ENCODE data around the gene UBXN11. TPM values are rescaled to one million over a fixed set of nuclear protein-coding genes. Genes with fewer than 3 reads are reported as not detected.

The UBXN11 gene
- total RNA-seq, 1 experiment from 2014 or later = 12.5 TPM

GRCh38 chr1:26290122-26290881 is 16.1 kb downstream of the UBXN11 start:
- CTCF ChIA-PET = no interaction called here

GRCh38 chr1:26289158-26290059 is 17.0 kb downstream of the UBXN11 start:
- no peaks in the 10 kb centered on the region for H3K9me3 ChIP-seq
- Mint-ChIP-seq H3K27me3 (ENCODE audit: insufficient read depth, unreplicated experiment) (no peaks in the 10 kb centered on the region), H3K4me1 (ENCODE audit: low read depth, unreplicated experiment) (peaks cover 8% of the 10 kb centered on the region), H3K9me3 (ENCODE audit: unreplicated experiment) (no peaks in the 10 kb centered on the region), H3K27ac (ENCODE audit: unreplicated experiment) (no peak overlapping the region), H3K36me3 (ENCODE audit: insufficient read depth, unreplicated experiment) (peaks cover 11% of the 10 kb centered on the region), H3K4me3 (ENCODE audit: unreplicated experiment) (no peak overlapping the region)
- H3K27me3 ChIP-seq (replicated peaks; ENCODE audit: control insufficient read depth, insufficient read depth, low read length) = no peaks in the 10 kb centered on the region
- ChIA-PET POLR2A (no interaction called here), CTCF (interaction anchor here (0.7 kb wide), 1 partner anchor 116 kb away, joined by 3 read pairs; no protein-coding TSS in a partner anchor)
- no TSS peak for BruUV-seq (replicated peaks)
- no peak for TF ChIP-seq CTCF (IDR thresholded peaks at IDR 0.05; ENCODE audit: insufficient read depth in 1 of 2, low read depth in 1 of 2, low read length in 1 of 2, severe bottlenecking in 1 of 2, unreplicated experiment in 1 of 2)
- no peak for DNase-seq
- peaks cover 10% of the 10 kb centered on the region for H3K4me1 ChIP-seq
- H3K36me3 ChIP-seq (ENCODE audit: control insufficient read depth, insufficient read depth, low read length) = no peaks in the 10 kb centered on the region
- no peak overlapping the region for H3K4me3 ChIP-seq (ENCODE audit: low read depth, low read length)
- intact Hi-C loops (cut with micrococcal nuclease; ENCODE audit: unreplicated experiment) = no loop called here

More at GRCh38 chr1:26290122-26290881, 16.1 kb downstream of the UBXN11 start:
- Histone ChIP-seq H3K36me3 (ENCODE audit: control insufficient read depth, insufficient read depth, low read length) (no peaks in the 10 kb centered on the region), H3K4me3 (ENCODE audit: low read depth, low read length) (no peak overlapping the region), H3K27me3 (replicated peaks; ENCODE audit: control insufficient read depth, insufficient read depth, low read length) (no peaks in the 10 kb centered on the region), H3K9me3 (no peaks in the 10 kb centered on the region), H3K4me1 (peaks cover 1% of the 10 kb centered on the region; the same call in 1 of the 2 replicates)
- intact Hi-C loops (cut with micrococcal nuclease; ENCODE audit: unreplicated experiment) = no loop called here
- DNase-seq = no peak
- Mint-ChIP-seq H3K4me3 (ENCODE audit: unreplicated experiment) (no peak overlapping the region), H3K27me3 (ENCODE audit: insufficient read depth, unreplicated experiment) (no peaks in the 10 kb centered on the region), H3K27ac (ENCODE audit: unreplicated experiment) (no peak overlapping the region), H3K36me3 (ENCODE audit: insufficient read depth, unreplicated experiment) (peaks cover 4% of the 10 kb centered on the region), H3K9me3 (ENCODE audit: unreplicated experiment) (no peaks in the 10 kb centered on the region), H3K4me1 (ENCODE audit: low read depth, unreplicated experiment) (no peaks in the 10 kb centered on the region)
- TF ChIP-seq CTCF (IDR thresholded peaks at IDR 0.05; ENCODE audit: insufficient read depth in 1 of 2, low read depth in 1 of 2, low read length in 1 of 2, severe bottlenecking in 1 of 2, unreplicated experiment in 1 of 2) = no peak
- POLR2A ChIA-PET = no interaction called here
- no TSS peak for BruUV-seq (replicated peaks)

GRCh38 chr1:26288311-26288941 is 18.0 kb downstream of the UBXN11 start:
- no TSS peak for BruUV-seq (replicated peaks)
- H3K9me3 ChIP-seq = no peaks in the 10 kb centered on the region
- peaks cover 11% of the 10 kb centered on the region for H3K36me3 Mint-ChIP-seq (ENCODE audit: insufficient read depth, unreplicated experiment)
- no peaks in the 10 kb centered on the region for H3K9me3 Mint-ChIP-seq (ENCODE audit: unreplicated experiment)
- H3K27me3 Mint-ChIP-seq (ENCODE audit: insufficient read depth, unreplicated experiment) = no peaks in the 10 kb centered on the region
- TF ChIP-seq CTCF (IDR thresholded peaks at IDR 0.05; ENCODE audit: insufficient read depth in 1 of 2, low read depth in 1 of 2, low read length in 1 of 2, severe bottlenecking in 1 of 2, unreplicated experiment in 1 of 2) = no peak
- no peak overlapping the region for H3K4me3 ChIP-seq (ENCODE audit: low read depth, low read length)
- intact Hi-C loops (cut with micrococcal nuclease; ENCODE audit: unreplicated experiment) = no loop called here
- DNase-seq = no peak
- H3K27ac Mint-ChIP-seq (ENCODE audit: unreplicated experiment) = no peak overlapping the region
- no peak overlapping the region for H3K4me3 Mint-ChIP-seq (ENCODE audit: unreplicated experiment)
- peaks cover 13% of the 10 kb centered on the region for H3K4me1 ChIP-seq
- no peaks in the 10 kb centered on the region for H3K27me3 ChIP-seq (replicated peaks; ENCODE audit: control insufficient read depth, insufficient read depth, low read length)
- ChIA-PET POLR2A (interaction anchor here (0.6 kb wide), 2 partner anchors 27 to 53 kb away, joined by 3 to 4 read pairs; no protein-coding TSS in a partner anchor), CTCF (interaction anchor here (0.7 to 0.8 kb wide), 2 partner anchors 23 to 117 kb away, joined by 3 read pairs; no protein-coding TSS in a partner anchor)
- H3K36me3 ChIP-seq (ENCODE audit: control insufficient read depth, insufficient read depth, low read length) = no peaks in the 10 kb centered on the region
- peaks cover 9% of the 10 kb centered on the region for H3K4me1 Mint-ChIP-seq (ENCODE audit: low read depth, unreplicated experiment)
